ENCODE data around the gene C13orf46.

The C13orf46 gene

DNA sequence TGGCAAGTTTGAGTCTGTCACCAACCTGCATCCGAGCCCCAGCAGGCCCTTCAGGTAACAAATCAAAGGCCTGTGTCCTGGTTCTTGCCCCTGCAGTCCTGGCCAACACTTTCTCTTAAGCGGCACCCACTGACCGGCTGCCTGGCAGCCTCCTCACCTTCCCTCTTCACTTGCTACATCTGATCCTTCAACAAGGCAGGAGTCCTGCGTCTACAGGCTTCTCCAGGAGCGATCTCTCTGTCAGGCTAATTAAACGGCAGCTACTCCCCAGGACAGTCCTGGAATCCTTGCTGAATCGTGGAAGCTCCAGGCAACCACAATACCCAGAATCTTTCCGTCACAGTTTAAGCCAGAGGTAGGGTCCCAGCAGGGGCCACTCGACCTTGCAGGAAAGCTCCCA, 68.9 kb downstream of the C13orf46 start:
- no peak for DNase-seq (ENCODE audit: low read depth)
- TF ChIP-seq, protein P1, sequence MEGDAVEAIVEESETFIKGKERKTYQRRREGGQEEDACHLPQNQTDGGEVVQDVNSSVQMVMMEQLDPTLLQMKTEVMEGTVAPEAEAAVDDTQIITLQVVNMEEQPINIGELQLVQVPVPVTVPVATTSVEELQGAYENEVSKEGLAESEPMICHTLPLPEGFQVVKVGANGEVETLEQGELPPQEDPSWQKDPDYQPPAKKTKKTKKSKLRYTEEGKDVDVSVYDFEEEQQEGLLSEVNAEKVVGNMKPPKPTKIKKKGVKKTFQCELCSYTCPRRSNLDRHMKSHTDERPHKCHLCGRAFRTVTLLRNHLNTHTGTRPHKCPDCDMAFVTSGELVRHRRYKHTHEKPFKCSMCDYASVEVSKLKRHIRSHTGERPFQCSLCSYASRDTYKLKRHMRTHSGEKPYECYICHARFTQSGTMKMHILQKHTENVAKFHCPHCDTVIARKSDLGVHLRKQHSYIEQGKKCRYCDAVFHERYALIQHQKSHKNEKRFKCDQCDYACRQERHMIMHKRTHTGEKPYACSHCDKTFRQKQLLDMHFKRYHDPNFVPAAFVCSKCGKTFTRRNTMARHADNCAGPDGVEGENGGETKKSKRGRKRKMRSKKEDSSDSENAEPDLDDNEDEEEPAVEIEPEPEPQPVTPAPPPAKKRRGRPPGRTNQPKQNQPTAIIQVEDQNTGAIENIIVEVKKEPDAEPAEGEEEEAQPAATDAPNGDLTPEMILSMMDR (IDR thresholded peaks at IDR 0.05; ENCODE audit: low read depth, low read length, missing control alignments) = no peak
- no peak overlapping the region for H3K4me3 ChIP-seq (ENCODE audit: low read depth, low read length)

DNA sequence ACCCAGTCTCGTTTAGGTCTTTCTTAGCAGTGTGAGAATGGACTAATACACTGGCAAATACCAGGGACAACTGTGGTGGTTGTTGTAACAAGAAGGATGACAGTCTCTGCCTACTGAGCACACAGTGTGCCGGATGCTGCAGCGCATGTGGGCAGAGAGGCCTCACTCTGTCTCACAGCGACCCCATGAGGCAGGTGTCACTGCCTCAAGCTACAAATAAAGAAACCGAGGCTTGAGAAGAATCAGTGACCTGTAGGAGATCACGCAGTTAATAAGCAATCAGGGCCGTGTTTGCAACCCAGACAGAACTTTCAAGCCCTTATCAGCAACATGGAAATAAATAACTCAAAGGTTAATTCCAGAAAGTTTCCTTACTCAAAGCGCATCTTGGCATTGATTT, 69.5 kb downstream of the C13orf46 start:
- no peak for DNase-seq (ENCODE audit: low read depth)
- TF ChIP-seq, protein P1 (IDR thresholded peaks at IDR 0.05; ENCODE audit: low read depth, low read length, missing control alignments) = peak; percentile 55
- H3K4me3 ChIP-seq (ENCODE audit: low read depth, low read length) = no peak overlapping the region

DNA sequence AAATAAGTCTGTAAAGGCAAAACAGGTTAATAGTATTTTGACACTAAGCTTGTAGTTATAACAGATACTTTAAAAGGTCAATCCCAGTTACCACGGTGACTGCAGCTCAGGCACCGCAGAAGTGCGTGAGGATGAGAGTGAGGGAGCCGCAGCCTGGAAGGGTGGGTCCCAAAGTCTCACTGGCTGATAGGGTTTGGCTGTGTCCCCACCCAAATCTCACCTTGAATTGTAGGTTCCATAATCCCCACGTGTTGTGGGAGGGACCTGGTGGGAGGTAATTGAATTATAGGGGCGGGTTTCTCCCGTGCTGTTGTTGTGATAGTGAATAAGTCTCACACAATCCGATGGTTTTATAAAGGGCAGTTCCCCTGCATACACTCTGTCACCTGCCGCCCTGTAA, 70.0 kb downstream of the C13orf46 start:
- no peak for DNase-seq (ENCODE audit: low read depth)
- no peak overlapping the region for H3K4me3 ChIP-seq (ENCODE audit: low read depth, low read length)
- TF ChIP-seq, protein P1 (IDR thresholded peaks at IDR 0.05; ENCODE audit: low read depth, low read length, missing control alignments) = no peak
